Right atrium auricular region (tissue), 2 donors: ENCODE results near the gene MAL. TPM values are rescaled to one million over a fixed set of nuclear protein-coding genes. Genes with fewer than 3 reads are reported as not detected.

Source experiments
- DNase-seq: peaks from one replicate; pipeline ENCODE4 v3.0.0-alpha.2; 2019; ENCODE audit warnings: low spot score
- H3K27ac ChIP-seq, 2 donors: fragments of 200-600 bp; sonication (generic); 1 replicate in 1 of 2; 2 replicates in 1 of 2; pipeline ENCODE4 v1.5.1; 2016 to 2019
- H3K27me3 ChIP-seq, 2 donors: fragments of 200-600 bp; sonication (generic); one replicate each; pipeline versions ENCODE4 v1.5.1 to v1.6.0; 2017 to 2019
- H3K36me3 ChIP-seq: fragments of 200-600 bp; sonication (generic); one replicate; pipeline ENCODE4 v1.5.1; 2016
- H3K4me1 ChIP-seq, 2 donors: fragments of 200-600 bp; sonication (generic); one replicate each; pipeline versions ENCODE4 v1.5.1 to v1.6.0; 2017 to 2019
- H3K4me3 ChIP-seq, 2 donors: fragments of 200-600 bp; sonication (generic); 1 replicate in 1 of 2; 2 replicates in 1 of 2; pipeline ENCODE4 v1.5.1; 2017 to 2019; ENCODE audit warnings: mild to moderate bottlenecking in 1 of 2, moderate library complexity in 1 of 2
- H3K9me3 ChIP-seq, 2 donors: fragments of 200-600 bp; sonication (generic); one replicate each; pipeline ENCODE4 v1.5.1; 2019
- total RNA-seq, 2 donors: library from RNA; depleted of rRNA; stranded (reverse); fragments of >200 nt; gene quantifications; one replicate each; pipeline ENCODE4 v1.1.0, GENCODE V29; 2016
- TF ChIP-seq, protein P1 (sequence below), 2 donors: fragments of 200-600 bp; sonication (generic); IDR thresholded peaks; one replicate each; pipeline ENCODE4 v1.5.1; 2019; ENCODE audit warnings: antibody characterized with exemption in 2 of 2

Gene MAL
- total RNA-seq, 2 donors from 2014 or later: 7.4 to 8.7 TPM

GRCh38 chr2:95018861-95019550 lies 6.5 kb upstream of the MAL start:
- Histone ChIP-seq H3K27me3 (no peaks in the 10 kb centered on the region), H3K4me1 (no peaks in the 10 kb centered on the region), H3K9me3 (no peaks in the 10 kb centered on the region), H3K36me3 (no peaks in the 10 kb centered on the region), H3K27ac (no peak overlapping the region), H3K4me3 (no peak overlapping the region)
- no peak for DNase-seq
- TF ChIP-seq, protein P1, sequence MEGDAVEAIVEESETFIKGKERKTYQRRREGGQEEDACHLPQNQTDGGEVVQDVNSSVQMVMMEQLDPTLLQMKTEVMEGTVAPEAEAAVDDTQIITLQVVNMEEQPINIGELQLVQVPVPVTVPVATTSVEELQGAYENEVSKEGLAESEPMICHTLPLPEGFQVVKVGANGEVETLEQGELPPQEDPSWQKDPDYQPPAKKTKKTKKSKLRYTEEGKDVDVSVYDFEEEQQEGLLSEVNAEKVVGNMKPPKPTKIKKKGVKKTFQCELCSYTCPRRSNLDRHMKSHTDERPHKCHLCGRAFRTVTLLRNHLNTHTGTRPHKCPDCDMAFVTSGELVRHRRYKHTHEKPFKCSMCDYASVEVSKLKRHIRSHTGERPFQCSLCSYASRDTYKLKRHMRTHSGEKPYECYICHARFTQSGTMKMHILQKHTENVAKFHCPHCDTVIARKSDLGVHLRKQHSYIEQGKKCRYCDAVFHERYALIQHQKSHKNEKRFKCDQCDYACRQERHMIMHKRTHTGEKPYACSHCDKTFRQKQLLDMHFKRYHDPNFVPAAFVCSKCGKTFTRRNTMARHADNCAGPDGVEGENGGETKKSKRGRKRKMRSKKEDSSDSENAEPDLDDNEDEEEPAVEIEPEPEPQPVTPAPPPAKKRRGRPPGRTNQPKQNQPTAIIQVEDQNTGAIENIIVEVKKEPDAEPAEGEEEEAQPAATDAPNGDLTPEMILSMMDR (IDR thresholded peaks at IDR 0.05): no peak

- TF ChIP-seq, protein P1 (IDR thresholded peaks at IDR 0.05): no peak
- Histone ChIP-seq H3K27me3 (no peaks in the 10 kb centered on the region), H3K36me3 (no peaks in the 10 kb centered on the region), H3K4me3 (no peak overlapping the region), H3K4me1 (peaks cover 0 to 4% of the 10 kb centered on the region in 2 donors), H3K9me3 (no peaks in the 10 kb centered on the region), H3K27ac (no peak overlapping the region)
- no peak for DNase-seq
These were observed 5.9 kb upstream of the MAL start for GRCh38 chr2:95019572-95019971.

- H3K27ac ChIP-seq: no peak overlapping the region
- TF ChIP-seq, protein P1 (IDR thresholded peaks at IDR 0.05): no peak
- H3K4me1 ChIP-seq: peaks cover 0 to 12% of the 10 kb centered on the region in 2 donors
- H3K4me3 ChIP-seq: no peak overlapping the region
- no peaks in the 10 kb centered on the region for H3K36me3 ChIP-seq
- no peaks in the 10 kb centered on the region for H3K9me3 ChIP-seq
- no peak for DNase-seq
- no peaks in the 10 kb centered on the region for H3K27me3 ChIP-seq
These were observed 5.1 kb upstream of the MAL start for GRCh38 chr2:95020275-95021022.

DNA sequence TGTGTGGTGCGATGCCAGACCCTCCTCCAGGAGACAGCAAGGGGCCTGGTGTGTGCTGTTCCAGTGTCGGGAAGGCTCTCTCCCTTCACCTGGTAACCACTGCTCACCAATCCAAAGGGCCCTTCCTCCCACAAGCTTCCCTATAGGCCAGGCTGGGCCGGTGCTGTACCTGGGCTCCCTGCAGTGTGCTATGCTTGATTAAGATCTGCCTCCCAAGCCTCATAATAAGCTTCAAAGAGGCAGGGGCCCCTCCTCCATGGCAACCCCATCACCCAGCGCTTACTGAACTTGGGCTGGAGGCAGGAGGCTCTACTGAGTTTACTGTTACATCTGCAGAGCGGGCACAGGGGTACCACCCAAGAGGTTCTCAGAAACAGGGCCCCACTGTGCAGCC lies 4.5 kb upstream of the MAL start:
- TF ChIP-seq, protein P1 (IDR thresholded peaks at IDR 0.05): no peak
- no peaks in the 10 kb centered on the region for H3K27me3 ChIP-seq

DNA sequence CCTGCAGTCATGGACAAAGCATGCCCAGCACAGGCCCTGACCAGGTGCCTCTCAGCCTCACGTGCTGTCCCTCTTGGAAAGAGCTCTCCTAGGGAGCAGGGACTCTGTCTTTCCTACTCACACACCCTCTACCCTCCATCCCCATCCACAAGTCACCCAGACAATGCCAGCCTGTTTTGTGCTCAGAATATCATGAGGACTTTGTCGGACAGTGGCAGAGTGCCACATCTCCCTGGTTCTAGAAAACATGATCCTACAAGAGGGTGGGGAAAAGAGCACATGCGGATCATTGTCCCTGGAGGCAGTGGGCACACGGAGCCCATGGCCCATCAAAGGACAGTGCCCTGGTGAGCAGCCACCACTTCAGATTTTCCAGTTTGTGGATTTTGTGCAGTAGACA lies 3.7 kb upstream of the MAL start:
- Histone ChIP-seq H3K36me3 (no peaks in the 10 kb centered on the region), H3K27me3 (no peaks in the 10 kb centered on the region), H3K4me3 (no peak overlapping the region), H3K9me3 (no peaks in the 10 kb centered on the region), H3K27ac (no peak overlapping the region), H3K4me1 (peaks cover 0 to 25% of the 10 kb centered on the region in 2 donors)
- TF ChIP-seq, protein P1 (IDR thresholded peaks at IDR 0.05): no peak
- DNase-seq: no peak

More for the DNA sequence above, 4.5 kb upstream of the MAL start:
- DNase-seq: no peak
- Histone ChIP-seq H3K4me3 (no peak overlapping the region), H3K27ac (no peak overlapping the region), H3K4me1 (peaks cover 0 to 18% of the 10 kb centered on the region in 2 donors), H3K36me3 (no peaks in the 10 kb centered on the region), H3K9me3 (no peaks in the 10 kb centered on the region)
